ENCODE results near the gene GIGYF1.

- TF ChIP-seq CTCF (IDR thresholded peaks at IDR 0.05 in 4 of 5, conservative IDR thresholded peaks at IDR 0.05 in 1 of 5) (no peak), POLR2A (IDR thresholded peaks at IDR 0.05) (no peak)
Measured at GRCh38 chr7:100692578-100692961, 1.5 kb downstream of the GIGYF1 start.
